Measurements from ENCODE around the gene NUFIP2.

GRCh38 chr17:29342158-29342765 lies 48.3 kb upstream of the NUFIP2 start:
- TF ChIP-seq YY1 (IDR thresholded peaks at IDR 0.05; ENCODE audit: insufficient read depth, insufficient read length) (no peak), SUZ12 (IDR thresholded peaks at IDR 0.05; ENCODE audit: extremely low read depth, insufficient read depth, insufficient read length) (no peak), ZNF274 (IDR thresholded peaks at IDR 0.05; ENCODE audit: low read depth, low read length) (no peak)

All from NT2/D1 (cell line).